ENCODE measurements around the gene CSAD. TPM values are rescaled to one million over a fixed set of nuclear protein-coding genes. Genes with fewer than 3 reads are reported as not detected.
"Not testable (repeated sequence)": the region's sequence is repeated elsewhere in the genome, so short reads cannot be mapped to it uniquely, and the experiment has no call there.

CSAD gene
- total RNA-seq, 6 experiments from 2014 or later = 13.9 to 17.1 (median 16.0) TPM

- no peak for DNase-seq
- no peak for TF ChIP-seq CTCF (IDR thresholded peaks at IDR 0.05)
- no peak overlapping the region for H3K27ac Mint-ChIP-seq
Observed at GRCh38 chr12:53113951-53114350, 66.8 kb downstream of the CSAD start.

GRCh38 chr12:53113136-53113705, 67.5 kb downstream of the CSAD start:
- Mint-ChIP-seq H3K4me3 (no peak overlapping the region), H3K4me1 (ENCODE audit: low read depth) (no peaks in the 10 kb centered on the region)

More at GRCh38 chr12:53113951-53114350, 66.8 kb downstream of the CSAD start:
- H3K27me3 Mint-ChIP-seq (ENCODE audit: insufficient read depth) = no peaks in the 10 kb centered on the region
- no peaks in the 10 kb centered on the region for H3K36me3 Mint-ChIP-seq (ENCODE audit: low read depth)
- H3K9me3 Mint-ChIP-seq = no peaks in the 10 kb centered on the region
- H3K4me3 Mint-ChIP-seq = no peak overlapping the region
- no peaks in the 10 kb centered on the region for H3K4me1 Mint-ChIP-seq (ENCODE audit: low read depth)

GRCh38 chr12:53112431-53112830, 68.3 kb downstream of the CSAD start:
- H3K27me3 Mint-ChIP-seq (ENCODE audit: insufficient read depth); H3K4me3 Mint-ChIP-seq; H3K9me3 Mint-ChIP-seq: not testable (repeated sequence)

More at GRCh38 chr12:53113136-53113705, 67.5 kb downstream of the CSAD start:
- H3K36me3 Mint-ChIP-seq (ENCODE audit: low read depth) = no peaks in the 10 kb centered on the region
- no peak overlapping the region for H3K27ac Mint-ChIP-seq
- H3K27me3 Mint-ChIP-seq (ENCODE audit: insufficient read depth) = no peaks in the 10 kb centered on the region
- DNase-seq = no peak
- no peak for TF ChIP-seq CTCF (IDR thresholded peaks at IDR 0.05)
- H3K9me3 Mint-ChIP-seq = no peaks in the 10 kb centered on the region

More at GRCh38 chr12:53112431-53112830, 68.3 kb downstream of the CSAD start:
- H3K36me3 Mint-ChIP-seq (ENCODE audit: low read depth); H3K4me1 Mint-ChIP-seq (ENCODE audit: low read depth); H3K27ac Mint-ChIP-seq; DNase-seq: not testable (repeated sequence)

Other genes with a start within 250 kb of the CSAD start
- gene KRT18, start 231.8 kb downstream of the CSAD start, total RNA-seq (2021; fragmentation: NEBNext Ultra II Directional; extraction: Animal tissue kit (Norgen Biotek cat#: 25700)) = 100 to 1,000 TPM; 556 to 745 (median 582) TPM
- 100 to 1,000 TPM; 376 to 437 (median 392) TPM for gene EIF4B, start 174.5 kb downstream of the CSAD start, total RNA-seq (2021; fragmentation: NEBNext Ultra II Directional; extraction: Animal tissue kit (Norgen Biotek cat#: 25700))
- gene TNS2, start 130.9 kb downstream of the CSAD start, total RNA-seq (2021; fragmentation: NEBNext Ultra II Directional; extraction: Animal tissue kit (Norgen Biotek cat#: 25700)) = 10 to 100 TPM; 44.3 to 69.2 (median 58.9) TPM
- gene SPRYD3, start 101.5 kb downstream of the CSAD start, total RNA-seq (2021; fragmentation: NEBNext Ultra II Directional; extraction: Animal tissue kit (Norgen Biotek cat#: 25700)) = 10 to 100 TPM; 50.5 to 59.4 (median 54.9) TPM
- 100 to 1,000 TPM; 317 to 444 (median 430) TPM for gene IGFBP6, start 83.3 kb downstream of the CSAD start, total RNA-seq (2021; fragmentation: NEBNext Ultra II Directional; extraction: Animal tissue kit (Norgen Biotek cat#: 25700))
- gene SOAT2, start 77.4 kb downstream of the CSAD start, total RNA-seq (2021; fragmentation: NEBNext Ultra II Directional; extraction: Animal tissue kit (Norgen Biotek cat#: 25700)) = under 1 TPM; 0.12 to 0.34 (median 0.18) TPM
- gene ZNF740, start 203 bp downstream of the CSAD start, total RNA-seq (2021; fragmentation: NEBNext Ultra II Directional; extraction: Animal tissue kit (Norgen Biotek cat#: 25700)) = 10 to 100 TPM; 17.3 to 25.7 (median 19.3) TPM
- gene ITGB7, start 26.3 kb upstream of the CSAD start, total RNA-seq (2021; fragmentation: NEBNext Ultra II Directional; extraction: Animal tissue kit (Norgen Biotek cat#: 25700)) = 1 to 10 TPM in 3 of 6 experiments, under 1 TPM in 3; 0.35 to 1.5 (median 0.93) TPM
- gene RARG, start 51.3 kb upstream of the CSAD start, total RNA-seq (2021; fragmentation: NEBNext Ultra II Directional; extraction: Animal tissue kit (Norgen Biotek cat#: 25700)) = 10 to 100 TPM; 47.2 to 80.5 (median 71.0) TPM
- 10 to 100 TPM in 5 of 6 experiments, 1 to 10 TPM in 1; 7.0 to 16.1 (median 14.1) TPM for gene ESPL1, start 87.4 kb upstream of the CSAD start, total RNA-seq (2021; fragmentation: NEBNext Ultra II Directional; extraction: Animal tissue kit (Norgen Biotek cat#: 25700))
- 100 to 1,000 TPM; 502 to 568 (median 534) TPM for gene PFDN5, start 114.6 kb upstream of the CSAD start, total RNA-seq (2021; fragmentation: NEBNext Ultra II Directional; extraction: Animal tissue kit (Norgen Biotek cat#: 25700))
- 10 to 100 TPM; 59.8 to 76.0 (median 68.3) TPM for gene MYG1, start 118.8 kb upstream of the CSAD start, total RNA-seq (2021; fragmentation: NEBNext Ultra II Directional; extraction: Animal tissue kit (Norgen Biotek cat#: 25700))
- gene AAAS, start 140.7 kb upstream of the CSAD start, total RNA-seq (2021; fragmentation: NEBNext Ultra II Directional; extraction: Animal tissue kit (Norgen Biotek cat#: 25700)) = 10 to 100 TPM; 44.0 to 63.5 (median 54.0) TPM
- not detected for gene SP7, start 155.4 kb upstream of the CSAD start, total RNA-seq (2021; fragmentation: NEBNext Ultra II Directional; extraction: Animal tissue kit (Norgen Biotek cat#: 25700))
- gene SP1, start 199.3 kb upstream of the CSAD start, total RNA-seq (2021; fragmentation: NEBNext Ultra II Directional; extraction: Animal tissue kit (Norgen Biotek cat#: 25700)) = 10 to 100 TPM; 38.2 to 51.8 (median 43.5) TPM
- gene AMHR2, start 242.9 kb upstream of the CSAD start, total RNA-seq (2021; fragmentation: NEBNext Ultra II Directional; extraction: Animal tissue kit (Norgen Biotek cat#: 25700)) = not detected